SH-SY5Y (cell line): ENCODE data around the gene FOXA3.

ENCODE experiments used
- GATA2 ChIP-seq: IDR thresholded peaks from 2 replicates; pipeline ENCODE4 v1.6.1; 2011; ENCODE audit warnings: mild to moderate bottlenecking, low read depth, low read length
- GATA3 ChIP-seq: IDR thresholded peaks from 2 replicates; pipeline ENCODE4 v1.6.1; 2011; ENCODE audit warnings: low read depth, mild to moderate bottlenecking, low read length, moderate library complexity

DNA sequence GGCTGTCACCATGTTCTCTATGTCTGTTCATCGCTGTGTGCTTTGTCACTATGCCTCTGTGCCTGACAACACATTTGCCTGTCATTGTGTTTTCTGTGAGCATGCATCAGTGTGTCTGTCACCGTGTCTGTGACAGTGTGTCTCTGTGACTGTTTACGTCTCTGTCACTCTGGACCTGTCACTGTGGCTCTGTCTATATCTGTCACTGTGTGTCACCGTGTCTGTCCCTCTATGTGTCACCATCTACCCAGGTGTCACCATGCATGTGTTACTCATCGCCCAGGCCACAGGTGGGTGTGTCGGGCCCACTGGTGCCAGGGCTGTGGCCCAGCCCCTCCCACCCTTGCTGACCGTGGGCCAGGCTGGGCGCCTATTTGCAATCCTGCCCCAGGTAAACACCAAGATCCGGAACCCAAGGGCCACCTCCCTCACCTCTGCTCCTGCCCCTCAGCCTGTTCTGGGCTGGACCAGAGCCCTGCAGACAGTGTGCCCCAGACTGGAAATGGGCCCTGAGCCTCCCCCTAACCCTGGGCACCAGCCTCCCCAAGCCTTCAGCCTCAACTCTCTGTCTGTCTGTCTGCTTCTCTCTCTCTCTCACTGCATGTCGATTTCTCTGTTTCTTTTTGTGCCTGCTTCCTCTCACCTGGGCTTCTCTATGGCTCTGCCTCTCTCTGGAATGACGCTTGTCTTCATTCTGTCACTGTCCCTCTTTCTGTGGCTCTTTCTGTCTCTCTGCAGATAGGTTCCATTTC, 14.1 kb downstream of the FOXA3 start:
- TF ChIP-seq GATA2 (no peak), GATA3 (no peak)
